Activated CD4-positive, alpha-beta T cell treated with anti-CD3 and anti-CD28 coated beads, Interleukin-2, amount 50 U/mL, for 4 hours (primary cell): Measurements from ENCODE around the gene MAP2K5.

Source experiments
- DNase-seq, 2 experiments: peaks; one replicate each; pipeline ENCODE4 v3.0.0-alpha.2; 2020

Gene MAP2K5

DNA sequence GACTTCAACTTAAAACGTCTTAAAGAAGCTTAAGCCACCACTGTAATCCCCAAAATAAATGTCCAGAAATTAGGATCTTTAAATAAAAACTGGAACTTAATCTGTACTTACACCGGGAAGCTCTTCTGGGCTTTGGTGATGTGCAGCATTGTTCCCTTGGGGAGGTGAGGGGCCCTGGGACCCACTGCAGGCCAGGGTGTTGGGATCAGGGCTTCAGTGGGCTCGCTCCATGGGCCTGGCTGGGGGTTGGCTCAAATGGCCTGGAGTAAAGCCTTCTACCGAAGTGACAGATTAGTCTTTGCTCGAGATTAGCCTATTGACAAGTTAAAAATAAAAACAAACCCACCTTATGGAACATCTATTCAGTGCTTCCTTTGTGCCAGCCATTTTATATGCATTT lies 303.5 kb downstream of the MAP2K5 start:
- DNase-seq: no peak

- no peak for DNase-seq
Observed at GRCh38 chr15:67849538-67849937, 307.0 kb downstream of the MAP2K5 start.

DNA sequence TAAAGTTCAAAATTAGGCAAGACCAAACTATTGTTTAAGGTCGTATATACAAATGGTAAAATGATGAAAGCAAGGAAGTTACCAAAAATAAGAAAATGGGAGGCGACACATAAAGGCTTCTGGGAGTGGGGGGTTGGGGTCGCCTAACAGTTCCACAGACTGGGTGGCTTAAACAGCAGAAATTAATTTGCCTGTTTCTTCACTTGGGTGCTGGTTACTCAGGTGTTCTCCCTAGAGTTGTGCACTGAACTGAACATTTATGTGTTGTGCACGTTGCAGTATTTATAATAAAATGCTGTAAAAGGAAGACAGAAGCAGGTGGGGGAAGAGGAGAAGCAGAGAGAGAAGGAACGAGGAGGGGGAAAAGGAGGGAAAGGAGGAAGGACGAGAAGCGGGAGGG lies 307.8 kb downstream of the MAP2K5 start:
- no peak for DNase-seq

GRCh38 chr15:67850994-67851571 lies 308.6 kb downstream of the MAP2K5 start:
- no peak for DNase-seq

DNA sequence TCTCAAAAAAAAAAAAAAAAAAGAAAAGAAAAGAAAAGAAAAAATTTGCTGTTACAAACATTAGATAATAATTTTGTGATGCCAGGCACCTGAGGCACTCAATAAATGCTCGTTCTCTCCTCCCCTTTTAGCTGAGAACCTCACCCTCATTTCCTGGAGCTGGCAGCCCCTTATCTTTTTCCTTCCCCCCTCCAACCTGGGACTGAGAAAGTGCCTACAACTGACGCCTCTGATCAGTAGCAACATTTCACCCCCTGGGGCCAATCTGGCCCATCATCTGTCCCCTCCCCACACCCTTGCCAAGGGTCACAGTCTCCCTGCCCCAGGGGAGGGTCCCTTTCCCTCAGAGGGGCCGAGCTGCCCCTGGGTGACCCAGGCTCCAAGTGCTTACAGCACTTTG lies 309.9 kb downstream of the MAP2K5 start:
- DNase-seq: no peak

GRCh38 chr15:67853454-67853853 lies 311.0 kb downstream of the MAP2K5 start:
- no peak for DNase-seq

GRCh38 chr15:67854358-67854757 lies 311.9 kb downstream of the MAP2K5 start:
- no peak for DNase-seq

- DNase-seq: no peak
Observed at GRCh38 chr15:67855842-67856241, 313.3 kb downstream of the MAP2K5 start.
